Cerebellar cortex (tissue), 1 donor: ENCODE results near the gene DYNC1I1.
"Not testable (repeated sequence)": the region's sequence is repeated elsewhere in the genome, so short reads cannot be mapped to it uniquely, and the experiment has no call there.

Experiments used
- DNase-seq: peaks from one replicate; pipeline ENCODE4 v3.0.0-alpha.2; 2015; ENCODE audit warnings: low spot score

DYNC1I1 gene

DNA sequence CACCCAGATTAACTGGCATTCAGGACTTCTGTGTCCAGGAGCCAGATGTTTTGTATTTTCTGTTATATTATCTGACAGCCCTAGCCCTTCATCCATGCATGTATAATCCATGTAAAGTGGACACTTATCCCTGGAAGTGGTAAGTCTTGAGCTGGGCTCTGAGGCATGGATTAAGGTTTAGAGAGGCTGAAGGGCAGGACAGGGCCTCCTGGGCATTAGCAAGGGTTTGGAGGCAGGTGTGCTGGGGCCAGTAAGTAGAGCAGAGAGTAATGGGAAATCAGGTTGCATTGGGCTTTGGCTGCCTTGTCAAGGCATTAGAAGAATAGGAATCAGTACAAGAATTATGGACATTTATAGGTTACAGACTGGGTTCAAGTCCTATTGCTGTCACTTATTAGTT is 138.0 kb downstream of the DYNC1I1 start:
- no peak for DNase-seq

DNA sequence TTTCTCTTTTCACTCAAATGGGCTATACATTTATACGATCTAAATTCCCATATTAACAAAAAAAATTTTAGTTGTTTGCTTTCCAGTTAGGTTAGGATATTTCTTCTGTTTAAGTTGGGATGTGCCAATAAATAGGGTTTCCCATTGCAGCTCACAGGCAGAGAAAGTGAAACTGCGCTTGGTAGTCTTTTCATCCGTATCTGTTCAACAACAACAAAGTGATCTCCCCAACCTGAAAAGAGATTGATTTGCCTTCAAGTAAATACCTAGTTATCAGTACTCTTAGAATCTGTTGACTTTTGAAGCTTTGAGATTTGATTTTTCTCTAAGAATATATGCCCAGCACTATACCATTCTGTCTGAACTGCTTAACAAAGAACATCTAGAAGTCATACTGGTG is 143.4 kb downstream of the DYNC1I1 start:
- DNase-seq: no peak

DNA sequence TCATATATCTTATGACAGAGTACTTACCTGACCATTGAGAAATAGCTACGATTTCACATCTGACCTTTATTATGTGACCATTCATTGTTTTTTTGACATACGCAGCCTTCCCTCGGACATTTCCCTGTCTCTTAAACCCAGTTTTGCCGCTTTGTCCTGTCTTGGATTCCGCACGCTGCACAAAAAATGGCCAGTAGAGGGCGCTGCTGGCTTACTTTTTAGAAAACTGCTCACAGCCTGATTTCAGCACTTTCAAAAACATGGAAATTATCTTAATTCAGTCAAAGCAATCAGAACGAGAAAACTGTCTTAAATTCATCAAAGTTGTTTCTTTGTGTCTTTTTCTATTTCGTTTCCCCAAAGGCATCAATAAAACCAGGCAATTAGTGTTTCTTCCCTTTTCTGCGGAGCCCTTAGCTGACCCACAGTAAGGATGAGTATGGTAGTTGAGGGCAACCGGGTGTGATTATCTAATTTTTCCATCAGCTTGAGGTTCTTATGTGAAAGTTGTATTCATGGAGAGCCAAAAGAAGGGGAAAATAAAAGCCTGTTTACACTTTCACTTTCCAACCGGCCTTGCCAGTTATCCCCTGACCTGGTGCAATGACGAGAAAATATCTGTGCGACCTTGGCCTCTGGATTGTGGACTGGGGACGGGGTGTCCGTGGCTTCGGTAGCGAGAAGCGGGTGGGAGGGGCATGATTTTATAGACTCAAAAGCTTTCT is 144.4 kb downstream of the DYNC1I1 start:
- DNase-seq: peak; percentile 84

DNA sequence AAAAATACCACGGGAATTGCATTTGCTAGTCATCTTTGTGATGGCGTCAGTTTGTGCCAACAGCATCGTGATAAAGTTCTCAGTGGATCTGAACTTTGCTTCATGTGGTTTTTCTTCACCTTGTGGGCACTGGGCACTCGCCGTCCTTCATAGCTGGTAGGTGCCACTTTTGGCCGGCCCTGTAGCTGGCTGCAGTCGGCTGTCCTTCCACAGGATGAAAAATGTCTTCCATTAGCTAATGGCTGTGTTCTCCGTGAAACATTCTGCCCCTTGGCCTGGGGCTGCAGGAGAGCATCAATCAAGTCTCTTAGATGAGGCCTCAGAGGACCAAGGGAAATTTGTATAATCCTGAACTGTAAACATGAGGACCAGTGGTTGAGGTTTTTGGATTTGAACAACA is 145.3 kb downstream of the DYNC1I1 start:
- DNase-seq: no peak

DNA sequence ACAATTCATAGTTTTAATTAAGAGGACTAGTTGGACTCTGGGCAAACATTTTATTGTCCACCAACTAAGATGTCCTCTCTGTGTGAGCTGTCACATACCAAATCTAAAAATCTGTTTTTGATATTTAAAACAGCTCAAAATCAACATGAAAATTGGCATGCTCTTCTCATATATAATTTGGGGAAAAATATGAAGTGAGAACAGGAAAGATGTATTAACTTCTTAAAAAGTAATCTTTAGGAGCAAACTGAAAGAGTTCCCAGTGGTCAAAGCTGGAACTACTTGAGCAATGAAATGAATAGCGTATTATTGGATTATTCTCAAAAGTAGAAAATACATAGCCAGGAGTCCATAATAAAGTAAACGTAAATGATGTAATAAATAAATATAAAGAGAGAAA is 147.2 kb downstream of the DYNC1I1 start:
- no peak for DNase-seq

DNA sequence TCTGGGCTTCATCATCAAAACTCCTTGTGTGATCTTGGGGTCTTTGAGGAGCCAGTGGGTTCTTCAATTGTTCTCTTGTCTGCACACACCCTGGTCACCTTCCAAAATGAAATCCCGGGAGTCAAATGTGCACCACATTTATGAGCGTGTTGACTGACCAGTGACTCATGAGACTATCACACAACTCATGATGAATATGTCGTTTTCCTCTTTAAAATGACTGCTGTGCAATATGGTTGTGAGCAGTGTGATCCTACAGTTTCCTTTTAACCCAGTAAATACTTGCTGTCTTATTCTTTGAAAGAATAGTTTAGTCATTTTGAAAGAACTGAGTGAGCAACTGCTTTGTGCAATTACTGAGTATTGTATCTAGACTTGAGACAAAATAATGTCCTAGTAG is 149.2 kb downstream of the DYNC1I1 start:
- DNase-seq: no peak

DNA sequence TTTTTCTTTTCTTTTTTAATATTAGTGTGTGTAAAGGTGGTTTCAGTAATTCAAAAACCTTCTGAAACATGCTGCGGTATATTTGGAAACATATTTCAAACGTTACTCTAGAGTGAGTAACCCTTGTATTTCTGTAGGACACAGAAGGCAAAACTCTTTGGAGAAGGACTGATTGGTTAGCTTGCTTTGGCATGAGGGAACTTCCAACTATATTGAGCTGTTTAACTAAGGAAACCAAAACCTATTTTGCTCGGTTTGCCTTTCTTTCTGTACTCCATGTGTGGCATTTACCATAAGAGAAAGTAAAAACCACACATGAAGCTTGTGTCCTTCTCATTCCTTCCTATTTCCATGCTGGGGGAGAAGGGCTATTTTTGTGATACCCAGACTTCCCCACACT is 149.8 kb downstream of the DYNC1I1 start:
- no peak for DNase-seq

DNA sequence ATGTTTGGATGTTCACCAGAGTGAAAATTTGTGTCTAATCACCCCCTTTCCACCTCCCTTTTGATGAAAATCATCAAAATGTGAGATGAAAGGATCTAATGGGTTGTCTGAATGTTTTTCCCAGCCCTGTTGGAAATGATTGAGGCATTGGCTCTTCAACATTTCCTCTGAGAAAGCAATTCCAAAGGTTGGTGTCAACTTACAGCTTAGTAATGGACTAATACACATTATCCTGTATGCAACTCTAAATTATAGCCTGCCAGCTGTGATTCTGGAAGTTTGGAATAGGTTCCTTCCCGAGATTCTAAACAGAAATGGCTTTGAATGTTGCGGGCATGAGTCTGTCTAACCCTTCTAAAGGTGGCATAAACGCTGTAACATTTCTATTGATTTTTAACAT is 152.9 kb downstream of the DYNC1I1 start:
- DNase-seq: no peak

DNA sequence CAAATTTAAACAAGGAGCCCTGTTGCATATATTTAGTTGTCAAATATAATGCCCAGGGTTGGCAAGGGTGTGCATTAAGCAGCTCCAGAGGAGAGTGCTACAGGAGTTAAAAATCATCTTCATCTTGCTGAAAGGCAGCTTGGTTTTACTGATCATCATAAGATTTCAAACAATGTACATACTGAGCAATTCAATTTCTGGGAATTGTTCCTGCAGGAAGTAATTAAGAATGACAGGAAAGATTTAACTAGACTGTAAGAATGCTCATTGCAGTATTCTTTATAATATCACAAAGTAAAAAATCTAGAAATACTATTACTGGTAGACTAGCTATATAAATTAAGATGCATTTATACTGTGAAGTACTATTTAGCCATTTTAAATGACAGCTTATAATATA is 153.6 kb downstream of the DYNC1I1 start:
- no peak for DNase-seq

DNA sequence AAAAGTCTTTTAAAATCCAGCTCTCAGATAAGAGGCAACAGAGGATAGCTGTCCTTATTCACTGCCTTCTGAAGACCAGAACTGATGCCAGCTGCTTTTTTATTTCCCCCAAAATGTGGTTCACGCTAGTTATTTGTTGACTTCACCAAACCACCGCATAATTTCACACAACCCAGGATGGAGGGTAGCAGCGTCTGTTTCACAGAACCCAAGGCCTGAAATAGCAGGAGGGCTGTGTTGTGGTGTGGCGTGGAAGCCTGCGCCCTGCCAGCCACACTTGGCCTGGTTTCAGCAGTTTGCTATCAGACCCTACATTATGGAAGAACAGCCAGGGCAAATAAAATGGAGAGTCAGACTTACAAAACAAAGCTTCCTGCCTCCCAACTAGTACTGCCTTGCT is 155.4 kb downstream of the DYNC1I1 start:
- peak; percentile 69 for DNase-seq

DNA sequence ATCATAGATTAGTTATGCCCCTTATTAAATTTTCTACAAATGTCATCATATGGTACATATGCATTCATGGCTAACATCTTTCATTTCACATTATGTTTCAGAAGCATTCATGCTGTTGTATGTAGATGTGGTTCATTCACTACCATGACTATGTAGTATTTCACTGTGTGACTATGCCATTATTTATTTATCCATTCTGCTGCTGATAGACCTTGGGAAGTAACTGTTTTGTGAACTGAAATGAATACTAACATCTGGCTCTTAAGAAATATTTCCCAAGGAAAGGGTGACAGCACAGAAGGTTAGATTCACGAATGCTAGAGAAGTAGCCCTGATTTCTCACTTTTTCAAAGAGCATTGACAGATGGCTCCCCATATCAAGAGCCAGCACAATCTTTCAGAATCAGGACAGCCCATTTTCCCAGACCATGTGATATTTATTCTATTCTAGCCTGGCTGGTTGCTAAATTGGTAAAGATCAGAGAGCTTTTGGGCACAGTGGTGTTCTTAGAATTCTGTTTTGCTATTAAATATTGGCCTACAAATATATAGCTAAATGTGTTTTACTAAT is 157.4 kb downstream of the DYNC1I1 start:
- peak; percentile 56 for DNase-seq

DNA sequence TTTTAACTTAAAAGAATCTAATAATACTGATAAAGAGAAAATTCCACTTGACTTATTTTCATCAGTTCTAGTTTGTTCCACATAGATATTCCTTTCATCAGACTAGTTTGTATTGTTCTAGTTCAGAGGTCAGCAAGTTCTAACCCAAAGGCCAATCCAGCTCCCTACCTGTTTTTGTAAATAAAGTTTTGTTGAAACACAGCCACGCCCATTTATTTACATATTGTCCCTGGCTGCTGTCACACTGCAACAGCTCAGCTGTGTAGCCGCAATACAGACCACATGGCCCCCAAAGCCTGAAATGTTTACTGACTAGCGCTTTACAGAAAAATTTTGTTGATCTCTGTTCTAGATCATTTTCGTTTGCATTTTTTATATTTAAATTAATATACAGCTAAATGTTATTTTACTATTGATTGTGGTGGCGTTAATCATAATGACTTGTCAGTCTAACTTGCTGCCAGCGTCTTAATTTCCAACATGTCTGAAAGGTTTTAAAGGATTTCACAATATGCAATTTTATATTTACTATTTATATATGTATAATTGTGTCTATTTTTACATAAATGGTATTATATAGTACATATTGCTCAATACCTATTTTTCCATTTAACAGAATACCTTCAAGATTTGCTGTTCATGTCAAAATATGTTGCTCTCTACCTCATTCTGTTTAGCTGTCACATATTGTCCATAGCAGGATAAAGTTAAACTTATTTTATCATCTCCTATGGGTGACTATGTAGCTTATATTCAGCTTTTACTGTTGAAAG is 159.3 kb downstream of the DYNC1I1 start:
- DNase-seq: no peak

DNA sequence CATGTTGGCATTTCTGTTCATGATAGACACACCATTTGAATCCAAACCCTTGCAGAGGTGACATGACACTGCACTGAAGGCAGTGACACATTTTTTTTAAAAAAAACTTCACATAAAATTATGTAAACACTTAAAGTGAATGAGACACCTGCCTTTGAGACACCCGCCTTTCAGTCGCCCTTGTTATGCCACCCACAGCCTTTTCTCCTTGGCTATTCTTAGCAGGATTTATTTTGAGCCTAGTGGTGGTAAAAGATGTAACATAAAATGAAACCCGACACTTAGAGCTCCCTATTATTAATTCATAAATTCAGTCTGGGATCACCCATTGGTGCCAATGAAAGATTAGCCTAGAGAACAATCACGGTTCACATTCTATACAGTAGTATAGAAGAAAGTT is 161.3 kb downstream of the DYNC1I1 start:
- DNase-seq: no peak

DNA sequence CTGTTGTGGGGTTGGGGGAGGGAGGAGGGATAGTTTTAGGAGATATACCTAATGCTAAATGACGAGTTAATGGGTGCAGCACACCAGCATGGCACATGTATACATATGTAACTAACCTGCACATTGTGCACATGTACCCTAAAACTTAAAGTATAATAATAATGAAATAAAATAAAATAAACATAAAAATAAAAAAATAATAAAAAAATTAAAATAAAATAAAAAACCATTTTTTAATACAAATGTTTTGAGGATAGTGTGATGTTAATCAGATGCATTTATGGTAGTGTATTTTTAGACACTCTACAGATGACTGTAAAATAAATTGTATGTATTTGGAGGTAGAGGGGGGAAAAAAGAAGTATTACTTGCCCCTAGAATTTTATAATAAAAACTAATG is 172.5 kb downstream of the DYNC1I1 start:
- not testable (repeated sequence) for DNase-seq

DNA sequence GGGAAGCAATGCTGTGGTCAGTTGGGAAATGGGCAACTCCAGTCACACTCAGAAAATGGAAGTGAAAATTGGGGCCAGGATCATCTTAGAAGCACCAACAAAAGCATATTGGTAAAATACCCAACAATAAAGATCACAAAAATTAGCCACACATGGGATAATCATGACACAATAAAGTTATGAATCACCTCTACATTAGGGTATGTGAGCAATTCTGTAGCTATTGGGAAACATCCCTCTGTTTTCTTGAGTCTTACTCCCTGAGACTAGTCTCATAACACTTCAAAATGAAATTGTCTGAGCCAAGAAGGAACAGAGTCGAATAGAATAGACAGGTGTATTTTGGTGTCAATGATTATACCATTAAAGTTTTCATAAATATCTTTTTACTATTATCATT is 178.3 kb downstream of the DYNC1I1 start:
- DNase-seq: no peak

DNA sequence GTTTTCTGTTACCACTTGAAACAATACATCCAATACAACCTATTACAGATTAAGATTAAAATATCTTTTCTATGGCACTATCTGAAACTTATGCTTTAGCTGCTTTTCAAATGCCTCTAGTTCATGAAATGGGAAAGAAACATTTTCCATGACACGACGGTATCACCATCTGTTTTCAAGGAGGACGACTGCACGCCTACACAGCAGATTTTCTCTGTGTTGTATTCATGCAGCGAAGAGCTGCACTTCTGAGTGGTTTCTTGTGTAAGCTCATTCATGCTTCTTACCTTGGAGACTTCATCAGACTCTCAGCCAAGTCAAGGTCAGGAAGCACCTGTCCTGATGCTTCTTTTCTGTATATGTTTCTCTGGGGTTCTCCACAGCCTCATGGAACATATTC is 179.2 kb downstream of the DYNC1I1 start:
- DNase-seq: peak; percentile 44

DNA sequence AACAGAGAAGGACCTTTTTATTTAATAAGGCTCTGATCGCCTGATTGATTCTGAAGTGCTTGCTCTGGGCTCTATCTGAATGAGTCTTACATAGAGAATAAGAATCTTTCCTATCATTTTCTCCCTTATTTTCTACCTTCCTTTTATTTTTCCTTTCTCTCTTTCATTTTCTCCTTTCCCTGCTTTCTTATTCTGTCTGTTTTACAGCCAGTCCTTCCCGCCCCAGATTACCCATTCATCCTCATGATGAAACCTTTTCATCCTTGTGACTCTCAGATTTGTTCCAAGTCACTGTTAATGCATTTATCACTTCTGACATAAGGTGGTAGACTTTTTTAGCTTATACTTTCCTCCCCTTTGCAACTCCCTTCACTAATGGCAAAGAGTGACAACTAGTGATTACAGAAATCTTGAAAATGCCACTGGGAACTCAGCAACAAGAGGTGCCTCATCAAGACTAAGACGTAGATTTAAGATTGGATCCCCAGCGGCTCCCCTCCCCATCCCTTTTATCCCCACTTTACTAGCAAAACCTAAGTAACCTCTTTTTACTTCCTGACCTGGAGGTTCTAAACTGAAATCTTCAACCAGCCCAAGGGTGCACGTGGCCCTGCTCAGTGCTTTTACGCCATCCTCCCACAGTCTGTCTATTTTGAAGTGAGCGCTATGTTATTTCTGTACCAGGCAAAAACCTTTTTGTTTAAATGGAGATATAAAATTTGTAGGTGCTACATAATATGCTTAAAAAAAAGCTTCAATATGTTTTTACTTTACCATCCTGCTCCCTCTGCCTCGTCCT is 179.8 kb downstream of the DYNC1I1 start:
- DNase-seq: no peak

DNA sequence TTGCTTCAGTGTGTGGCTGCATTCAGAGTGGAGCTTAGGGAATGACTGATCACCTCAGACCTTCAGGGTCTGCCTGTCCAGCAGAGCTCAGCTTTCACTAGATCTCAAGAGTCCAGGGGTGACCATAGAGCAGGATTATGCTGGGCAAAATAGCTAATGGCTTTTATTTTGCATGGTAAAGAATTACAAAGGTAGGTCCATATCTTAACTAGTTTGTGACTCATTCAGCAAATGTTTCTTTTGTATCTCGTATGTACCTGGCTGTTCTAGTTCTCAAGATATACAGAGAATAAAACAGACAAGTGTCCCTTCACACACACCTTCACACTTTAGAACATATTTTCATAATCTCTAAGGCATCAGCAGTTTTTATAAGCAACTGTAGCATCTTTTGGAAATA is 180.5 kb downstream of the DYNC1I1 start:
- no peak for DNase-seq

DNA sequence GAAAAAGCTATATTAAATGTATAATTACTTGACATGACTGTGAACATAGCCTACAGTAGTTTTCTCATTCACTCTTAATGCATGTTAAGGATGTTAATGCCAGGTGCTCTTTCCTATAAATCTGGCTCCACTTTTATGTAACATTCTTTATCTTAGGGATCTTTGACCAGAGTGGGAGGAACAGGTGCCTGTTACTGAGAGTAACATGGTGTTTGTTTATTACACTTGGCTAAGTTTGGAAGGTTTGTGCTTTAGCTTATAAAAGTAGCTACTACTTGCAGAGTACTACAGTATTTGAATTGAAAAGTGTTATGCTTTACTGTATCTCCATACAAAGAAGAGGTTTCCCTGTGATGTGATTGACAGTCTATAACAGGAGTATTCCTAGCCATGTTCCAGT is 183.4 kb downstream of the DYNC1I1 start:
- DNase-seq: no peak

DNA sequence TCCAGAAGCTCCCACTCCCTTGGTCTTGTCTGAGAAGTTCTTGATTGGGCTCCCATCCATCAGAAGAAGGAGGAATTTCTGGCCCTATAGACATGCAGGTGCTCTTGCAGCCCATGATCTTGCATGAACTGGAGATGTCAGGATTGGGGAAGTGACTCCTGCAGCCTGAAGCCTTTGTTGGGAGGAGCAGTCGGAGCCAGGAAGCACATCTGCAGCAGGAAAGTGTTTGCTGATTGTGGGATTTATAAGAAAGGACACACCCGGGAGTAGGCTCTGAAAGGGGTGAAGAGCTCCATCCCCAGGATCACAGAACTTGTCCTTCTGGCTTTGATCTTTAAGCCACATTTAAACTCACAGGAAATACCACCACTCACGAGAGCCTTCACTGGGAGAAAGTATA is 185.2 kb downstream of the DYNC1I1 start:
- DNase-seq: no peak

DNA sequence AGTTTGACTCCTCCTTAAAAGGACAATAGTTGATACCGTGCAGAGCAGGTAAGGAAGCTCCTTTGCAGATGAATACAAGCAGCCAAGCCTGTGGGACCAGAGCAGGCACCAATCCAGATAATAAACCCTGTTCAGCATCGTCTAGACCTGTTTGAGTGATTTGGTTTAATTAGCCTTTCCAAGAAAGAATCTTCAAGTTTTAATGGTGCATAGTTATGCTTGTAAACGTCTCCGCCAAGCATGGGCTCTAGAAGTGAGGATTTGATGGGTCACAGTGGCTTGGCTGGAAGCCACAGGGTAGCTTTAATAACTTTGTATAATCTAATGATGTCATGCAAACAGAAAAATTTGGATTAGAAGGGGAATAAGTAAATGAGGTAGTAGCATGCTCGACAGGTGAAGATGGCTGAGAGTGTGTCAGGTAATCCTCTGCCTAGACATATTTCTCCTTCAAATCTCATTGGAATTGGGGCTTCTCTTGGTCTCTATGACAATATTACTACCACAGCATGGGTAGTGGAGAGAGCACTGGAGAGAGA is 188.4 kb downstream of the DYNC1I1 start:
- DNase-seq: no peak

DNA sequence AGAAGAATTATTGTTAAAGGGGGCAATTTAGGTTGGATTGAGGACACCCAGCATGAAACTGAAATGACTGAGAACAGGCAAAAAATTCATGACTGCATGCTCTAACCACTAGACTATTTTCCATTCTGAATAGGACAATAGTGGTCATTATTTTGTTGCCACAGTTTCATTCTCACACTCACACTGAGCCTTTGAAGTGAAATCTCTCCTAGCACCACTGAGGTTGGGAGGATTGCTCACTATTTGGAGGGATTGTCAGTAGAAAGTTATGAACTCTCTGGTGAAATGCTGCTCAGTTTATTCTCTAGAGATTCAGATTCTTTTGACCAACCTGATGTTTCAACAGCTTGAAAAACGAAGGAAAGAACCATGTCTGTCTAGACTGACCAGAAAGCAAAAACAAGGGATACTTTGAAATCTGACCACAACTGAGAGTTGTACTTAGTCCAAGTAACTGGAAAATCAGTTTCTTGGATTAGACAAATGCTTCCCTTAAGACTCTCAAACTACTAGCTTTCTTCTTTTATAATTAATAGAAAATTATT is 191.2 kb downstream of the DYNC1I1 start:
- no peak for DNase-seq
